Right cardiac atrium (tissue), 5 donors: ENCODE results near the gene CBLIF. TPM values are rescaled to one million over a fixed set of nuclear protein-coding genes. Genes with fewer than 3 reads are reported as not detected.

Experiments
- polyA plus RNA-seq: library from polyadenylated mRNA; stranded (reverse); fragments of 200-250 nt; gene quantifications from one replicate; pipeline ENCODE4 v1.2.3, GENCODE V29; 2013
- total RNA-seq, 4 donors: library from RNA; stranded (reverse); fragmentation: NEBNext Ultra II Directional; extraction: Animal tissue kit (Norgen Biotek cat#: 25700); gene quantifications; one replicate each; pipeline ENCODE4 v1.2.1, GENCODE V29; 2021
- donor health status: healthy with polysubstance abuse.
- donor health status: DM: no; HTN: yes; CAD: no.
- donor health status: DM: no; HTN: no; CAD: no.
- donor health status: DM: no; HTN: yes; CAD: no; lungs with severe emphysema.
- donor health status: DM: yes; HTN: yes; CAD: no.

Gene CBLIF
- total and polyA plus RNA-seq, 5 donors, result not detected

Other genes starting within 250 kb of the CBLIF start
- 10 to 100 TPM; 33.9 to 40.6 (median 36.3) TPM for gene OSBP, start 229.7 kb downstream of the CBLIF start, total RNA-seq
- 16.2 TPM for gene OSBP, start 229.7 kb downstream of the CBLIF start, polyA plus RNA-seq
- gene PATL1, start 176.5 kb downstream of the CBLIF start, total RNA-seq, result 10 to 100 TPM; 20.2 to 30.2 (median 23.7) TPM
- gene PATL1, start 176.5 kb downstream of the CBLIF start, polyA plus RNA-seq, result 11.7 TPM
- not detected for gene OR10V1, start 131.7 kb downstream of the CBLIF start, total RNA-seq
- not detected for gene OR10V1, start 131.7 kb downstream of the CBLIF start, polyA plus RNA-seq
- gene STX3, start 90.1 kb downstream of the CBLIF start, total RNA-seq, result 10 to 100 TPM in 3 of 4 donors, 1 to 10 TPM in 1; 7.4 to 12.0 (median 10.7) TPM
- 7.1 TPM for gene STX3, start 90.1 kb downstream of the CBLIF start, polyA plus RNA-seq
- 10 to 100 TPM; 53.7 to 82.6 (median 70.1) TPM for gene MRPL16, start 34.7 kb downstream of the CBLIF start, total RNA-seq
- gene MRPL16, start 34.7 kb downstream of the CBLIF start, polyA plus RNA-seq, result 150 TPM
- gene TCN1, start 21.0 kb upstream of the CBLIF start, total RNA-seq, result not detected
- not detected for gene TCN1, start 21.0 kb upstream of the CBLIF start, polyA plus RNA-seq
- gene OOSP3, start 33.3 kb upstream of the CBLIF start, total RNA-seq, result not detected
- not detected for gene OOSP3, start 33.3 kb upstream of the CBLIF start, polyA plus RNA-seq
- gene OOSP1, start 92.9 kb upstream of the CBLIF start, total RNA-seq, result not detected
- gene OOSP1, start 92.9 kb upstream of the CBLIF start, polyA plus RNA-seq, result 0.16 TPM
- not detected for gene OOSP4A, start 118.5 kb upstream of the CBLIF start, total RNA-seq
- not detected for gene OOSP4A, start 118.5 kb upstream of the CBLIF start, polyA plus RNA-seq
- not detected for gene OOSP4B, start 171.7 kb upstream of the CBLIF start, total RNA-seq
- gene OOSP4B, start 171.7 kb upstream of the CBLIF start, polyA plus RNA-seq, result not detected
- not detected for gene OOSP2, start 194.9 kb upstream of the CBLIF start, total RNA-seq
- not detected for gene OOSP2, start 194.9 kb upstream of the CBLIF start, polyA plus RNA-seq
- gene MS4A3, start 211.2 kb upstream of the CBLIF start, total RNA-seq, result not detected
- gene MS4A3, start 211.2 kb upstream of the CBLIF start, polyA plus RNA-seq, result not detected
- gene MS4A2, start 243.2 kb upstream of the CBLIF start, total RNA-seq, result under 1 TPM; 0.37 to 0.97 (median 0.65) TPM
- 0.09 TPM for gene MS4A2, start 243.2 kb upstream of the CBLIF start, polyA plus RNA-seq